Measurements from ENCODE around the gene LIX1.
"Not testable (repeated sequence)": the region's sequence is repeated elsewhere in the genome, so short reads cannot be mapped to it uniquely, and the experiment has no call there.

The LIX1 gene

GRCh38 chr5:97143704-97144103, 1.3 kb upstream of the LIX1 start:
- H3K4me3 ChIP-seq (ENCODE audit: low read depth, low read length): no peak overlapping the region

GRCh38 chr5:97141539-97141938, 872 bp downstream of the LIX1 start:
- H3K4me3 ChIP-seq (ENCODE audit: low read depth, low read length): no peak overlapping the region

GRCh38 chr5:97141031-97141430, 1.4 kb downstream of the LIX1 start:
- no peak overlapping the region for H3K4me3 ChIP-seq (ENCODE audit: low read depth, low read length)

- not testable (repeated sequence) for H3K4me3 ChIP-seq (ENCODE audit: low read depth, low read length)
Measured at GRCh38 chr5:97140250-97140649, 2.2 kb downstream of the LIX1 start.

- H3K4me3 ChIP-seq (ENCODE audit: low read depth, low read length): no peak overlapping the region
Measured at GRCh38 chr5:97136475-97136874, 5.9 kb downstream of the LIX1 start.

GRCh38 chr5:97135868-97136267, 6.5 kb downstream of the LIX1 start:
- H3K4me3 ChIP-seq (ENCODE audit: low read depth, low read length): no peak overlapping the region

GRCh38 chr5:97134634-97135033, 7.8 kb downstream of the LIX1 start:
- no peak overlapping the region for H3K4me3 ChIP-seq (ENCODE audit: low read depth, low read length)

- no peak overlapping the region for H3K4me3 ChIP-seq (ENCODE audit: low read depth, low read length)
Measured at GRCh38 chr5:97133101-97133500, 9.3 kb downstream of the LIX1 start.

GRCh38 chr5:97131921-97132320, 10.5 kb downstream of the LIX1 start:
- H3K4me3 ChIP-seq (ENCODE audit: low read depth, low read length): no peak overlapping the region

GRCh38 chr5:97131139-97131710, 11.2 kb downstream of the LIX1 start:
- no peak overlapping the region for H3K4me3 ChIP-seq (ENCODE audit: low read depth, low read length)

GRCh38 chr5:97127727-97128126, 14.7 kb downstream of the LIX1 start:
- no peak overlapping the region for H3K4me3 ChIP-seq (ENCODE audit: low read depth, low read length)

GRCh38 chr5:97125125-97125683, 17.2 kb downstream of the LIX1 start:
- H3K4me3 ChIP-seq (ENCODE audit: low read depth, low read length): no peak overlapping the region

GRCh38 chr5:97124335-97124734, 18.1 kb downstream of the LIX1 start:
- H3K4me3 ChIP-seq (ENCODE audit: low read depth, low read length): no peak overlapping the region

GRCh38 chr5:97121848-97122247, 20.6 kb downstream of the LIX1 start:
- no peak overlapping the region for H3K4me3 ChIP-seq (ENCODE audit: low read depth, low read length)

- no peak overlapping the region for H3K4me3 ChIP-seq (ENCODE audit: low read depth, low read length)
Measured at GRCh38 chr5:97120195-97120594, 22.2 kb downstream of the LIX1 start.

- no peak overlapping the region for H3K4me3 ChIP-seq (ENCODE audit: low read depth, low read length)
Measured at GRCh38 chr5:97119007-97119390, 23.4 kb downstream of the LIX1 start.

GRCh38 chr5:97118261-97119006, 24.0 kb downstream of the LIX1 start:
- H3K4me3 ChIP-seq (ENCODE audit: low read depth, low read length): no peak overlapping the region

GRCh38 chr5:97115932-97116331, 26.5 kb downstream of the LIX1 start:
- no peak overlapping the region for H3K4me3 ChIP-seq (ENCODE audit: low read depth, low read length)

- H3K4me3 ChIP-seq (ENCODE audit: low read depth, low read length): no peak overlapping the region
Measured at GRCh38 chr5:97112230-97112629, 30.2 kb downstream of the LIX1 start.

- H3K4me3 ChIP-seq (ENCODE audit: low read depth, low read length): no peak overlapping the region
Measured at GRCh38 chr5:97111616-97112015, 30.8 kb downstream of the LIX1 start.

GRCh38 chr5:97111004-97111403, 31.4 kb downstream of the LIX1 start:
- H3K4me3 ChIP-seq (ENCODE audit: low read depth, low read length): no peak overlapping the region

- no peak overlapping the region for H3K4me3 ChIP-seq (ENCODE audit: low read depth, low read length)
Measured at GRCh38 chr5:97107318-97107717, 35.1 kb downstream of the LIX1 start.

GRCh38 chr5:97106216-97106581, 36.2 kb downstream of the LIX1 start:
- no peak overlapping the region for H3K4me3 ChIP-seq (ENCODE audit: low read depth, low read length)

All from iPS-11a (cell line).